ENCODE results near the gene BTBD16.

DNA sequence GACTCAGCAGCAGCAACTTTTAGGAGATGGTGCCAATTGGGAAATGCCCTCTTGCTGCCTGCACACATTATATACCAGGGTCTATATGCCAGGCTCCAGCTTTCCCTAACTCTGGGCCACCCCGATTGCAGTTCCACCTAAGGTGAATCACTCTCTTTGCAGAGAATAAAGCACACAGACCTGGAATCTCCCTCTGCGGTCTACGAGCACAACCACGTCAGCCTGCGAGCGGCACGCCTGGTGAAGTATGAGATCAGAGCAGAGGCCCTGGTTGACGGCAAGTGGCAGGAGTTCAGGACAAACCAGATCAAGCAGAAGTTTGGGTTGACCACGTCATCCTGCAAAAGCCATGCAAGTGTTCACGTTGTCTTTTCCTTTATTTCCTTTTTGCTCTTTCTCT, 65.2 kb downstream of the BTBD16 start:
- TF ChIP-seq POLR2A (IDR thresholded peaks at IDR 0.05) = no peak
- TF ChIP-seq, protein P1, sequence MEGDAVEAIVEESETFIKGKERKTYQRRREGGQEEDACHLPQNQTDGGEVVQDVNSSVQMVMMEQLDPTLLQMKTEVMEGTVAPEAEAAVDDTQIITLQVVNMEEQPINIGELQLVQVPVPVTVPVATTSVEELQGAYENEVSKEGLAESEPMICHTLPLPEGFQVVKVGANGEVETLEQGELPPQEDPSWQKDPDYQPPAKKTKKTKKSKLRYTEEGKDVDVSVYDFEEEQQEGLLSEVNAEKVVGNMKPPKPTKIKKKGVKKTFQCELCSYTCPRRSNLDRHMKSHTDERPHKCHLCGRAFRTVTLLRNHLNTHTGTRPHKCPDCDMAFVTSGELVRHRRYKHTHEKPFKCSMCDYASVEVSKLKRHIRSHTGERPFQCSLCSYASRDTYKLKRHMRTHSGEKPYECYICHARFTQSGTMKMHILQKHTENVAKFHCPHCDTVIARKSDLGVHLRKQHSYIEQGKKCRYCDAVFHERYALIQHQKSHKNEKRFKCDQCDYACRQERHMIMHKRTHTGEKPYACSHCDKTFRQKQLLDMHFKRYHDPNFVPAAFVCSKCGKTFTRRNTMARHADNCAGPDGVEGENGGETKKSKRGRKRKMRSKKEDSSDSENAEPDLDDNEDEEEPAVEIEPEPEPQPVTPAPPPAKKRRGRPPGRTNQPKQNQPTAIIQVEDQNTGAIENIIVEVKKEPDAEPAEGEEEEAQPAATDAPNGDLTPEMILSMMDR (IDR thresholded peaks at IDR 0.05) = no peak

All from testis (tissue), 2 donors.